VCaP (cell line): ENCODE measurements around the gene MSTO1.
"Not testable (repeated sequence)": the region's sequence is repeated elsewhere in the genome, so short reads cannot be mapped to it uniquely, and the experiment has no call there.

Experiments used
- H3K27ac ChIP-seq: fragments of 450-650 bp; 2 replicates; pipeline ENCODE4 v1.5.1; 2017
- CTCF ChIP-seq: fragments of 450-650 bp; conservative IDR thresholded peaks from 2 replicates; pipeline ENCODE4 v1.5.1; 2017; ENCODE audit warnings: mild to moderate bottlenecking, moderate library complexity

Gene MSTO1

GRCh38 chr1:155609515-155610256 lies at the start of gene MSTO1:
Gene MSTO1, plus strand, starts transcription at chr1:155610218. Its CDS starts 31 bp downstream, at chr1:155610249.
- no peak for TF ChIP-seq CTCF
- H3K27ac ChIP-seq, result peak within 1 kb of the TSS; percentile 79

- H3K27ac ChIP-seq, result peak overlapping the region; percentile 95
Observed at GRCh38 chr1:155561779-155562580, 48.0 kb upstream of the MSTO1 start.

- no peak for TF ChIP-seq CTCF
- peak within 1 kb of the TSS; percentile 95 for H3K27ac ChIP-seq
Observed at GRCh38 chr1:155562581-155563376, 47.2 kb upstream of the MSTO1 start, which contains the start of gene ASH1L. Gene ASH1L, minus strand, starts transcription at chr1:155562803. Its CDS starts 41,284 bp downstream, at chr1:155521519.

- H3K27ac ChIP-seq, result peak overlapping the region; percentile 95
Observed at GRCh38 chr1:155563377-155564022, 46.5 kb upstream of the MSTO1 start.

GRCh38 chr1:155569988-155570592 lies 39.9 kb upstream of the MSTO1 start:
- no peak for TF ChIP-seq CTCF
- H3K27ac ChIP-seq, result no peak overlapping the region

- no peak for TF ChIP-seq CTCF
- no peak overlapping the region for H3K27ac ChIP-seq
Observed at GRCh38 chr1:155570593-155570990, 39.4 kb upstream of the MSTO1 start.

- TF ChIP-seq CTCF, result no peak
- no peak overlapping the region for H3K27ac ChIP-seq
Observed at GRCh38 chr1:155574077-155574476, 35.9 kb upstream of the MSTO1 start.

GRCh38 chr1:155575608-155576007 lies 34.4 kb upstream of the MSTO1 start:
- H3K27ac ChIP-seq, result not testable (repeated sequence)

GRCh38 chr1:155583846-155584245 lies 26.2 kb upstream of the MSTO1 start:
- H3K27ac ChIP-seq, result not testable (repeated sequence)

GRCh38 chr1:155589282-155589681 lies 20.7 kb upstream of the MSTO1 start:
- H3K27ac ChIP-seq, result not testable (repeated sequence)

GRCh38 chr1:155590516-155591247 lies 19.3 kb upstream of the MSTO1 start:
- H3K27ac ChIP-seq, result not testable (repeated sequence)
